Measurements from ENCODE around the gene TMEM170B.
A peak's percentile ranks its signal among the peaks of the same experiment; 100 is the strongest.

Gene TMEM170B

GRCh38 chr6:11598687-11599086 lies 61.1 kb downstream of the TMEM170B start:
- Histone ChIP-seq H2BK15ac (ENCODE audit: low read length) (no peak overlapping the region), H2BK5ac (ENCODE audit: low read length) (no peak overlapping the region), H3K4me3 (ENCODE audit: low read length in 2 of 2) (no peak overlapping the region), H3K9me3 (replicated peaks in 1 of 2; ENCODE audit: control insufficient read depth in 2 of 2, insufficient read depth in 1 of 2, low read depth in 1 of 2, low read length in 2 of 2) (no peaks in the 10 kb centered on the region), H3K36me3 (replicated peaks in 1 of 2; ENCODE audit: control insufficient read depth in 2 of 2, insufficient read depth in 2 of 2, low read length in 2 of 2) (no peaks in the 10 kb centered on the region), H3K4me2 (ENCODE audit: insufficient read depth, low read length, poor library complexity, severe bottlenecking) (no peak overlapping the region), H3K4ac (ENCODE audit: low read length) (no peak overlapping the region), H3K4me1 (ENCODE audit: control insufficient read depth in 2 of 2, insufficient read depth in 1 of 2, low read depth in 1 of 2, low read length in 2 of 2) (peaks cover 2 to 14% of the 10 kb centered on the region in 2 donors), H3K79me1 (ENCODE audit: low read depth, low read length) (no peaks in the 10 kb centered on the region), H3K27ac (replicated peaks; ENCODE audit: low read length) (no peak overlapping the region), H4K91ac (ENCODE audit: low read depth, low read length, poor library complexity) (no peak overlapping the region), H2AK5ac (ENCODE audit: low read depth, low read length) (peak overlapping the region; percentile 29), H3K9ac (ENCODE audit: low read depth, low read length, poor library complexity) (no peak overlapping the region), H2AFZ (ENCODE audit: low read length) (peak overlapping the region; percentile 20), H3K14ac (ENCODE audit: low read length) (no peak overlapping the region), H2BK120ac (ENCODE audit: low read depth, low read length) (no peak overlapping the region), H3K18ac (ENCODE audit: low read length) (no peak overlapping the region), H3K23ac (ENCODE audit: low read depth, low read length, poor library complexity) (no peak overlapping the region), H4K8ac (ENCODE audit: low read depth, low read length) (no peak overlapping the region), H3K27me3 (ENCODE audit: control insufficient read depth in 3 of 3, insufficient read depth in 3 of 3, low read depth in 1 of 3, low read length in 3 of 3) (no peaks in the 10 kb centered on the region), H2BK12ac (ENCODE audit: low read length) (no peak overlapping the region)
- DNase-seq (ENCODE audit: low spot score) = no peak
- WGBS, 2 donors (ENCODE audit: extremely low coverage in 2 of 2, insufficient read length in 2 of 2, insufficient replicate concordance in 1 of 2) = no CpG with 5 or more reads among the region's 8 CpGs

DNA sequence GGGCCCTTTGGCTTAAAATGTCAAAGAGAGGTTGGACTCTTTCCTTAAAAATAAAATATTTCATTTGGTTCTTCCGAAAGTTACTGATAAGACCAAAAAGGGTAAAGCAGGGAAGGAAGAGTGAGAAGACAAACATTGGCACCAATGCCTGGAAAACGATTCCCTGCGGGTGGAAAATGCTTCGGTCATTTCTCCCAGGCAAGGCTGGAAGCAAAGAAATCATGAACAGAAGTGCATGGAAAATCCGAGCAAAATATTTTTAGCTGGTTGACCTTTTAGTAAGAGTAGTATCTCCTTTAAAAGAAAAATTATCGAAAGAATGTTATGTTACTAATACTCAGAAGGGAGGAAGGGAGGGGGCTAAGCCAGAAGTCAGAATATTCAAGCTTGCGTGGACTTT lies 62.7 kb downstream of the TMEM170B start:
- H4K91ac ChIP-seq (ENCODE audit: low read depth, low read length, poor library complexity) = no peak overlapping the region
- H2BK15ac ChIP-seq (ENCODE audit: low read length) = peak overlapping the region; percentile 32
- H2BK120ac ChIP-seq (ENCODE audit: low read depth, low read length) = no peak overlapping the region
- H3K27me3 ChIP-seq (ENCODE audit: control insufficient read depth in 3 of 3, insufficient read depth in 3 of 3, low read depth in 1 of 3, low read length in 3 of 3) = no peaks in the 10 kb centered on the region
- no peak overlapping the region for H3K9ac ChIP-seq (ENCODE audit: low read depth, low read length, poor library complexity)
- no peak overlapping the region for H3K23ac ChIP-seq (ENCODE audit: low read depth, low read length, poor library complexity)
- no peak for DNase-seq (ENCODE audit: low spot score)
- no peaks in the 10 kb centered on the region for H3K9me3 ChIP-seq (replicated peaks in 1 of 2; ENCODE audit: control insufficient read depth in 2 of 2, insufficient read depth in 1 of 2, low read depth in 1 of 2, low read length in 2 of 2)
- no peak overlapping the region for H3K14ac ChIP-seq (ENCODE audit: low read length)
- H3K79me1 ChIP-seq (ENCODE audit: low read depth, low read length) = no peaks in the 10 kb centered on the region
- peaks cover 6 to 12% of the 10 kb centered on the region in 2 donors for H3K4me1 ChIP-seq (ENCODE audit: control insufficient read depth in 2 of 2, insufficient read depth in 1 of 2, low read depth in 1 of 2, low read length in 2 of 2)
- no peak overlapping the region for H2AK5ac ChIP-seq (ENCODE audit: low read depth, low read length)
- H3K36me3 ChIP-seq (replicated peaks in 1 of 2; ENCODE audit: control insufficient read depth in 2 of 2, insufficient read depth in 2 of 2, low read length in 2 of 2) = no peaks in the 10 kb centered on the region
- H2BK12ac ChIP-seq (ENCODE audit: low read length) = no peak overlapping the region
- no peak overlapping the region for H3K4me3 ChIP-seq (ENCODE audit: low read length in 2 of 2)
- H2BK5ac ChIP-seq (ENCODE audit: low read length) = no peak overlapping the region
- no CpG with 5 or more reads among the region's 7 CpGs for WGBS, 2 donors (ENCODE audit: extremely low coverage in 2 of 2, insufficient read length in 2 of 2, insufficient replicate concordance in 1 of 2)
- no peak overlapping the region for H4K8ac ChIP-seq (ENCODE audit: low read depth, low read length)
- no peak overlapping the region for H3K18ac ChIP-seq (ENCODE audit: low read length)
- no peak overlapping the region for H3K4me2 ChIP-seq (ENCODE audit: insufficient read depth, low read length, poor library complexity, severe bottlenecking)
- H2AFZ ChIP-seq (ENCODE audit: low read length) = no peak overlapping the region
- no peak overlapping the region for H3K27ac ChIP-seq (replicated peaks; ENCODE audit: low read length)
- H3K4ac ChIP-seq (ENCODE audit: low read length) = no peak overlapping the region

- no peaks in the 10 kb centered on the region for H3K9me3 ChIP-seq (replicated peaks in 1 of 2; ENCODE audit: control insufficient read depth in 2 of 2, insufficient read depth in 1 of 2, low read depth in 1 of 2, low read length in 2 of 2)
- H3K23ac ChIP-seq (ENCODE audit: low read depth, low read length, poor library complexity) = no peak overlapping the region
- H3K27me3 ChIP-seq (ENCODE audit: control insufficient read depth in 3 of 3, insufficient read depth in 3 of 3, low read depth in 1 of 3, low read length in 3 of 3) = no peaks in the 10 kb centered on the region
- no peak overlapping the region for H2AFZ ChIP-seq (ENCODE audit: low read length)
- H3K18ac ChIP-seq (ENCODE audit: low read length) = no peak overlapping the region
- peaks cover 20% of the 10 kb centered on the region in 2 donors for H3K4me1 ChIP-seq (ENCODE audit: control insufficient read depth in 2 of 2, insufficient read depth in 1 of 2, low read depth in 1 of 2, low read length in 2 of 2)
- H2BK5ac ChIP-seq (ENCODE audit: low read length) = no peak overlapping the region
- no peak overlapping the region for H2AK5ac ChIP-seq (ENCODE audit: low read depth, low read length)
- no peak overlapping the region for H3K14ac ChIP-seq (ENCODE audit: low read length)
- H3K4me3 ChIP-seq (ENCODE audit: low read length in 2 of 2) = no peak overlapping the region
- H4K91ac ChIP-seq (ENCODE audit: low read depth, low read length, poor library complexity) = no peak overlapping the region
- no CpG with 5 or more reads among the region's 7 CpGs for WGBS, 2 donors (ENCODE audit: extremely low coverage in 2 of 2, insufficient read length in 2 of 2, insufficient replicate concordance in 1 of 2)
- no peak overlapping the region for H2BK120ac ChIP-seq (ENCODE audit: low read depth, low read length)
- no peak overlapping the region for H3K27ac ChIP-seq (replicated peaks; ENCODE audit: low read length)
- H3K79me1 ChIP-seq (ENCODE audit: low read depth, low read length) = no peaks in the 10 kb centered on the region
- no peak overlapping the region for H3K9ac ChIP-seq (ENCODE audit: low read depth, low read length, poor library complexity)
- no peak overlapping the region for H3K4ac ChIP-seq (ENCODE audit: low read length)
- H2BK12ac ChIP-seq (ENCODE audit: low read length) = no peak overlapping the region
- no peak for DNase-seq (ENCODE audit: low spot score)
- no peak overlapping the region for H4K8ac ChIP-seq (ENCODE audit: low read depth, low read length)
- no peak overlapping the region for H2BK15ac ChIP-seq (ENCODE audit: low read length)
- no peaks in the 10 kb centered on the region for H3K36me3 ChIP-seq (replicated peaks in 1 of 2; ENCODE audit: control insufficient read depth in 2 of 2, insufficient read depth in 2 of 2, low read length in 2 of 2)
- H3K4me2 ChIP-seq (ENCODE audit: insufficient read depth, low read length, poor library complexity, severe bottlenecking) = no peak overlapping the region
These were observed 64.4 kb downstream of the TMEM170B start for GRCh38 chr6:11601776-11602605.

- Histone ChIP-seq H2BK5ac (ENCODE audit: low read length) (no peak overlapping the region), H4K91ac (ENCODE audit: low read depth, low read length, poor library complexity) (no peak overlapping the region), H3K36me3 (replicated peaks in 1 of 2; ENCODE audit: control insufficient read depth in 2 of 2, insufficient read depth in 2 of 2, low read length in 2 of 2) (no peaks in the 10 kb centered on the region), H2AFZ (ENCODE audit: low read length) (no peak overlapping the region), H3K4me1 (ENCODE audit: control insufficient read depth in 2 of 2, insufficient read depth in 1 of 2, low read depth in 1 of 2, low read length in 2 of 2) (peaks cover 21 to 23% of the 10 kb centered on the region in 2 donors), H3K79me1 (ENCODE audit: low read depth, low read length) (no peaks in the 10 kb centered on the region), H4K8ac (ENCODE audit: low read depth, low read length) (no peak overlapping the region), H3K4me2 (ENCODE audit: insufficient read depth, low read length, poor library complexity, severe bottlenecking) (no peak overlapping the region), H3K23ac (ENCODE audit: low read depth, low read length, poor library complexity) (no peak overlapping the region), H3K27ac (replicated peaks; ENCODE audit: low read length) (no peak overlapping the region), H3K18ac (ENCODE audit: low read length) (no peak overlapping the region), H3K9me3 (replicated peaks in 1 of 2; ENCODE audit: control insufficient read depth in 2 of 2, insufficient read depth in 1 of 2, low read depth in 1 of 2, low read length in 2 of 2) (no peaks in the 10 kb centered on the region), H2BK12ac (ENCODE audit: low read length) (no peak overlapping the region), H3K27me3 (ENCODE audit: control insufficient read depth in 3 of 3, insufficient read depth in 3 of 3, low read depth in 1 of 3, low read length in 3 of 3) (no peaks in the 10 kb centered on the region), H2BK120ac (ENCODE audit: low read depth, low read length) (no peak overlapping the region), H3K4me3 (ENCODE audit: low read length in 2 of 2) (no peak overlapping the region), H2BK15ac (ENCODE audit: low read length) (no peak overlapping the region), H3K14ac (ENCODE audit: low read length) (no peak overlapping the region), H3K9ac (ENCODE audit: low read depth, low read length, poor library complexity) (no peak overlapping the region), H2AK5ac (ENCODE audit: low read depth, low read length) (no peak overlapping the region), H3K4ac (ENCODE audit: low read length) (no peak overlapping the region)
- DNase-seq (ENCODE audit: low spot score) = no peak
- WGBS, 2 donors (ENCODE audit: extremely low coverage in 2 of 2, insufficient read length in 2 of 2, insufficient replicate concordance in 1 of 2) = no CpG with 5 or more reads among the region's 3 CpGs
These were observed 66.7 kb downstream of the TMEM170B start for GRCh38 chr6:11604215-11604614.
